B cell (primary cell): ENCODE results near the gene ELOF1. TPM values are rescaled to one million over a fixed set of nuclear protein-coding genes. Genes with fewer than 3 reads are reported as not detected.

Source experiments
- ATAC-seq: fragments of 200-7000 bp; cut with Tn5 transposase; one replicate; pipeline ENCODE4 v1.10.0; 2021; ENCODE audit warnings: low read depth, mild to moderate bottlenecking, moderate number of reproducible peaks, moderate library complexity
- CTCF ChIA-PET: fragments of 350-600 bp; sonication (Branson Sonifier 250); formaldehyde crosslinking; loops from one replicate; lab custom pipeline; 2021; ENCODE audit warnings: antibody characterized with exemption, inconsistent platforms; lab: Charles Lee
- POLR2A ChIA-PET: fragments of 350-600 bp; sonication (Branson Sonifier 250); formaldehyde crosslinking; loops from one replicate; lab custom pipeline; 2021; ENCODE audit warnings: antibody characterized with exemption; lab: Charles Lee
- DNase-seq: peaks from one replicate; pipeline ENCODE4 v3.0.0; 2013
- H2AFZ ChIP-seq: 2 replicates; pipeline ENCODE4 v1.6.1; 2012; ENCODE audit warnings: mild to moderate bottlenecking, low read depth, low read length; ENCODE audit not compliant: insufficient read depth, poor library complexity, severe bottlenecking
- H3K27ac ChIP-seq, 2 donors: 1 replicate in 1 of 2; 2 replicates in 1 of 2; pipeline ENCODE4 v1.5.1; 2012 to 2013; ENCODE audit warnings: low read length in 2 of 2, mild to moderate bottlenecking in 2 of 2, moderate library complexity in 1 of 2
- H3K27me3 ChIP-seq, 4 experiments: fragments of 200-600 bp in 1 of 4; sonication (generic) in 1 of 4; replicated peaks in 1 of 4; 1 replicate in 2 of 4; 2 replicates in 2 of 4; pipeline versions ENCODE4 v1.6.1 to v1.7.0; 2013 to 2016; ENCODE audit warnings: low read length in 3 of 4, mild to moderate bottlenecking in 2 of 4, mixed read lengths in 1 of 4, moderate library complexity in 1 of 4; ENCODE audit not compliant: insufficient read depth in 4 of 4, control insufficient read depth in 3 of 4; ENCODE audit errors: control extremely low read depth in 1 of 4
- H3K36me3 ChIP-seq, 2 experiments: replicated peaks in 1 of 2; 1 replicate in 1 of 2; 2 replicates in 1 of 2; pipeline versions ENCODE4 v1.6.1 to v1.7.1; 2013; ENCODE audit warnings: low read length in 1 of 2; ENCODE audit not compliant: insufficient read depth in 2 of 2, control insufficient read depth in 1 of 2; ENCODE audit errors: control extremely low read depth in 1 of 2, extremely low read depth in 1 of 2
- H3K4me1 ChIP-seq, 2 donors: fragments of 200-600 bp in 1 of 2; sonication (generic) in 1 of 2; 1 replicate in 1 of 2; 2 replicates in 1 of 2; pipeline versions ENCODE4 v1.5.1 to v1.6.1; 2013 to 2017; ENCODE audit warnings: low read length in 2 of 2; ENCODE audit not compliant: control insufficient read depth in 2 of 2, insufficient read depth in 2 of 2
- H3K4me2 ChIP-seq: replicated peaks from 2 replicates; pipeline ENCODE3; 2012; ENCODE audit warnings: mild to moderate bottlenecking, low read depth, low read length; ENCODE audit not compliant: poor library complexity, severe bottlenecking
- H3K4me3 ChIP-seq, 5 experiments: fragments of 200-600 bp in 1 of 5; sonication (generic) in 1 of 5; 1 replicate in 3 of 5; 2 replicates in 2 of 5; pipeline versions ENCODE4 v1.5.1 to v1.7.0; 2011 to 2016; ENCODE audit warnings: low read length in 4 of 5, mild to moderate bottlenecking in 4 of 5, low read depth in 2 of 5, control low read depth in 1 of 5, moderate library complexity in 1 of 5; ENCODE audit not compliant: insufficient read depth in 1 of 5; ENCODE audit errors: control extremely low read depth in 1 of 5, extremely low read depth in 1 of 5
- H3K79me2 ChIP-seq: fragments of 200-600 bp; sonication (generic); one replicate; pipeline ENCODE4 v1.6.0; 2016; ENCODE audit warnings: low read length; ENCODE audit not compliant: control insufficient read depth, insufficient read depth
- H3K9ac ChIP-seq: fragments of 200-600 bp; sonication (generic); 2 replicates; pipeline ENCODE4 v1.6.1; 2017; ENCODE audit warnings: mild to moderate bottlenecking, low read length, moderate library complexity
- H3K9me3 ChIP-seq, 3 donors: one replicate each; pipeline versions ENCODE4 v1.6.1 to v1.7.1; 2013; ENCODE audit warnings: low read length in 2 of 3; ENCODE audit not compliant: control insufficient read depth in 2 of 3, insufficient read depth in 1 of 3; ENCODE audit errors: control extremely low read depth in 1 of 3
- H4K20me1 ChIP-seq: 2 replicates; pipeline ENCODE4 v1.6.0; 2012; ENCODE audit warnings: mild to moderate bottlenecking, low read length; ENCODE audit not compliant: insufficient read depth, control insufficient read depth, poor library complexity, severe bottlenecking
- H3K27ac Mint-ChIP-seq: one replicate; pipeline ENCODE4 v1.8.0; 2021; ENCODE audit warnings: mixed read lengths
- H3K27me3 Mint-ChIP-seq: one replicate; pipeline ENCODE4 v1.8.0; 2021; ENCODE audit warnings: mixed read lengths
- H3K4me1 Mint-ChIP-seq: one replicate; pipeline ENCODE4 v1.8.0; 2021; ENCODE audit warnings: mixed read lengths
- H3K4me3 Mint-ChIP-seq: one replicate; pipeline ENCODE4 v1.8.0; 2021; ENCODE audit warnings: mixed read lengths
- H3K9me3 Mint-ChIP-seq: one replicate; pipeline ENCODE4 v1.8.0; 2022; ENCODE audit warnings: mixed read lengths; ENCODE audit not compliant: insufficient read depth
- EZH2 ChIP-seq: IDR thresholded peaks from 2 replicates; pipeline ENCODE4 v1.6.1; 2012; ENCODE audit warnings: borderline replicate concordance, low read depth, mild to moderate bottlenecking, moderate library complexity, low read length; ENCODE audit not compliant: insufficient read depth, poor library complexity, severe bottlenecking
- WGBS: methylation state at CpG from one replicate; pipeline ENCODE4 v1.1.5; 2013; ENCODE audit warnings: missing lambda C conversion rate; ENCODE audit not compliant: insufficient coverage; 5-methylcytosine and 5-hydroxymethylcytosine counted together
- intact Hi-C: fragments of 100-400 bp; cut with micrococcal nuclease; formaldehyde crosslinking; loops from one replicate; pipeline ENCODE4 v1.10.0; 2022
- polyA plus RNA-seq: library from polyadenylated mRNA; depleted of rRNA; stranded (reverse); fragments of >200 nt; gene quantifications from 2 replicates; pipeline ENCODE4 v1.2.3, GENCODE V29; 2012
- total RNA-seq, 2 donors: library from RNA; stranded (reverse); fragments of 120-200 nt in 1 of 2; gene quantifications; 1 replicate in 1 of 2; 2 replicates in 1 of 2; pipeline versions ENCODE4 v1.2.3 to v1.2.4, GENCODE V29; 2013 to 2022
- TF ChIP-seq, protein P1 (sequence below): fragments of 200-600 bp; IDR thresholded peaks from one replicate; pipeline ENCODE4 v1.8.0; 2022; ENCODE audit warnings: antibody characterized with exemption, mild to moderate bottlenecking

ELOF1 gene
- total and polyA plus RNA-seq, 2 donors (not counting 1 experiment from before 2014, with no cell fraction given): 69.5 to 76.2 TPM

DNA sequence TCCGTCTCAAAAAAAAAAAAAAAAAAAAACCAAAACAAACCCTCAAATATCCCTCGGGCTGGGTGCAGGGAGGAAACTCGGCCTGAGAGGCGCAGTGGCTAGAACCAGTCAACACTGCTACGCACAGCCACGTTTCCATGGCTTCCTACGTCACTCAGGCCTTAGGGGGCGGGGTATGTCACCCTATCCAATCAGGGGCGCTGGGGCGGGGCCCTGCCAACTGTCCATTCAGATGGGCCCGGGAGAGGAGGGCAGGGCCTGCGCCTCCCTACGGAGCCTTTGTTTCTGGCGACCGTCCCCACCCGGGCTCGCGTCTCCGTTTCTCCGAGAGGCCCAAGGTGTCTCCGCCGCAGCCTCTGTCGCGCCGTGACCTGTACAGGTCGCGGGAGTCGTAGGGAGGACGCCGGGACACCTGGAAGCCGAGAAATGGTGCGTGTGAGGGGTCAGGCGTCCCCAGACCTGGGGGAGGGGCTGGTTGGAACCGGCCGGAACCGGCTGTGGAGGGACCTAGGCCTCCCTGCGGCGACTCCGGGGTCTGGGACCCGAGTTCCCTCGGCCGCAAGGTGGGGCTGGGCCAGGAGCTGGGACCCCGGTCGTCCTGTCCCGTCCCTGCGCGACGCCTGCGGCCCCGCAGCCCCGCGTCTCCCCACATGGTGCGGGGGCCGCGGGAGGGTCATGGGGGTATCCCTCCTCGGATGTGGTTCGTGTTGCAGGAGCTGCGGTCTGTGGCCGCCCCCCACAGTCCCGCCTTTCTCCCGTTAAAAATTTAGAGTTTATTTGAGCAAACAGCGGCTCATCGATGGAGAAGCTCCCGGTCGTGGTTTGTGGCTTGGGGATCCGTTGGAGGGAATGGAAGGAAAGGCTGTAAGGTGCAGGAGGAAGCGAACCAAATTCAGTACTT is 38.4 kb upstream of the ELOF1 start, which contains the start of gene ZNF627:
Gene ZNF627 (plus strand): TSS at position 282 of the 901 bp plus-strand sequence. CDS start 145 bp downstream, at position 427.
- WGBS: under 1% methylated on average over 65 of the region's 67 CpGs
- peak within 1 kb of the TSS; percentile 86 for H3K4me2 ChIP-seq
- CTCF ChIA-PET: no interaction called here
- TF ChIP-seq EZH2: no peak
- TF ChIP-seq, protein P1, sequence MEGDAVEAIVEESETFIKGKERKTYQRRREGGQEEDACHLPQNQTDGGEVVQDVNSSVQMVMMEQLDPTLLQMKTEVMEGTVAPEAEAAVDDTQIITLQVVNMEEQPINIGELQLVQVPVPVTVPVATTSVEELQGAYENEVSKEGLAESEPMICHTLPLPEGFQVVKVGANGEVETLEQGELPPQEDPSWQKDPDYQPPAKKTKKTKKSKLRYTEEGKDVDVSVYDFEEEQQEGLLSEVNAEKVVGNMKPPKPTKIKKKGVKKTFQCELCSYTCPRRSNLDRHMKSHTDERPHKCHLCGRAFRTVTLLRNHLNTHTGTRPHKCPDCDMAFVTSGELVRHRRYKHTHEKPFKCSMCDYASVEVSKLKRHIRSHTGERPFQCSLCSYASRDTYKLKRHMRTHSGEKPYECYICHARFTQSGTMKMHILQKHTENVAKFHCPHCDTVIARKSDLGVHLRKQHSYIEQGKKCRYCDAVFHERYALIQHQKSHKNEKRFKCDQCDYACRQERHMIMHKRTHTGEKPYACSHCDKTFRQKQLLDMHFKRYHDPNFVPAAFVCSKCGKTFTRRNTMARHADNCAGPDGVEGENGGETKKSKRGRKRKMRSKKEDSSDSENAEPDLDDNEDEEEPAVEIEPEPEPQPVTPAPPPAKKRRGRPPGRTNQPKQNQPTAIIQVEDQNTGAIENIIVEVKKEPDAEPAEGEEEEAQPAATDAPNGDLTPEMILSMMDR: no peak
- Mint-ChIP-seq H3K4me3 (peak within 1 kb of the TSS; percentile 96), H3K9me3 (no peaks in the 10 kb centered on the region), H3K27ac (peak within 1 kb of the TSS; percentile 94), H3K4me1 (peaks cover 34% of the 10 kb centered on the region), H3K27me3 (no peaks in the 10 kb centered on the region)
- H3K4me1 ChIP-seq: peaks cover 14 to 27% of the 10 kb centered on the region in 2 donors
- no peaks in the 10 kb centered on the region for H3K9me3 ChIP-seq
- peak within 1 kb of the TSS; percentile 88 for H2AFZ ChIP-seq
- POLR2A ChIA-PET: interaction anchor here (0.6 to 1.1 kb wide), 7 partner anchors 11 to 761 kb away, joined by 3 to 9 read pairs (median 4); no protein-coding TSS in a partner anchor
- peak within 1 kb of the TSS; percentile 87 to 88 for H3K27ac ChIP-seq
- DNase-seq (peak; percentile 98), ATAC-seq (peak; percentile 99)
- peaks cover 4% of the 10 kb centered on the region for H4K20me1 ChIP-seq
- peak within 1 kb of the TSS; percentile 77 for H3K9ac ChIP-seq
- intact Hi-C loops: loop anchor here (1.0 to 2.0 kb wide), 4 partner anchors 29 to 169 kb away; partner anchors contain the start of genes ECSIT and ZNF441
- H3K4me3 ChIP-seq: peak within 1 kb of the TSS; percentile 59 to 95 (median 85)
- H3K27me3 ChIP-seq: no peaks in the 10 kb centered on the region
- no peaks in the 10 kb centered on the region for H3K36me3 ChIP-seq
- peaks cover 43% of the 10 kb centered on the region for H3K79me2 ChIP-seq
